Endothelial cell of umbilical vein (primary cell): Measurements from ENCODE around the gene CILP2.

Source experiments
- CTCF ChIP-seq, 2 donors: IDR thresholded peaks; 1 replicate in 1 of 2; 2 replicates in 1 of 2; pipeline ENCODE4 v1.5.1; 2011; ENCODE audit warnings: low read length in 2 of 2, mild to moderate bottlenecking in 2 of 2, moderate library complexity in 2 of 2, control low read depth in 1 of 2, inconsistent platforms in 1 of 2, low read depth in 1 of 2; ENCODE audit not compliant: insufficient read depth in 1 of 2; ENCODE audit errors: extremely low read depth in 1 of 2
- POLR2A ChIP-seq: IDR thresholded peaks from 2 replicates; pipeline ENCODE4 v1.6.1; 2012; ENCODE audit warnings: low read depth, mild to moderate bottlenecking, control low read depth, low read length

- TF ChIP-seq CTCF (IDR thresholded peaks at IDR 0.05; ENCODE audit: extremely low read depth in 1 of 2, insufficient read depth in 1 of 2, low read depth in 1 of 2, low read length in 2 of 2) (no peak), POLR2A (no peak)
Observed at GRCh38 chr19:19566306-19566705, 28.2 kb downstream of the CILP2 start.
